Activated CD4-positive, CD25-positive, alpha-beta regulatory T cell treated with anti-CD3 and anti-CD28 coated beads, Interleukin-2, amount 50 U/mL, for 72 hours (primary cell): ENCODE measurements around the gene ALOXE3.
"Not testable (repeated sequence)": the region's sequence is repeated elsewhere in the genome, so short reads cannot be mapped to it uniquely, and the experiment has no call there.

Experiments
- DNase-seq: peaks from one replicate; pipeline ENCODE4 v3.0.0; 2021

Gene ALOXE3

DNA sequence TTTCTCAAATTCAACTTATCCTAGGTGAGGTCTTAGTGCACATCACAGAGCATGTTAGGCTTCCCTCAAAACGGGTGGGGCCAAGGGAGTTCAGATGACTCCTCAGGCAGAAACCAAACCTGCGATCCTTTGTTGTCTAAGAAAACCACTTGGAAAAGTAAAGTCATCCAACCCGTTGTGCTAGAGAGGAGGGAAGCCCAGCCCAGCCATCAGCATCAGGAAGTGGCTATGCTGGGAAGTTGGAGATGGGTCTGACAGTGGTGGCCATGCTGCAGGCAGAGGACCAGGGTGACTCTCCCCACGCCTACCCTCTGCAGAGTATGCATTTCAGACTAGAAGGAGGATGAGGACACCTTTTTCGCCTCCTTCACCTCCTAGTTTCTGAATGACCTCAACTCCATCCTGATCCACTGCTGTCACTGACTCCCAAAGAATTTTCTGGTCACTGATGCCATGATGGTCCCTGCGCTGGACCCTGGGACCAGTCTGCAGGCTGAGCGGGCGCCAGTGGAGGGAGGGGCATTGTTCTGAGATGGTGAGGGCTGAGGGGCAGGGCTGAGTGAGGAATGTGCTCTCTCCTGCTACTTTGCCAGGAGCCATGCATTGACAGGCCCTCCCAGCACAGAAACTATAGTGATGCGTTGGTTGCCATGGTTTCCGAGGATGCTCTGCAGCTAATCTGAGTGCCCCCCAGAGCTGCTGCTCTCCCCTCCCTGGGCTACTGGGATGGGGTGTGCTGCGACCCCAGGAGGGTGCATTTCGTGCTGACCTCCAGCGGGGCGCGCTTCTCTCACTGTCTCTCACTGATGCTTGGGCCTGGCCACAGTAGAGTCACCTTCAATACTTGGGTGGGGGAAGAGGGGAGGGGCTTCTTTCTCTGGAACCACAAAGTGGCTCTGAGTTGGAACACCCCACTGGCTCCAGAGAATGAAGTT lies 51.2 kb downstream of the ALOXE3 start:
- DNase-seq = no peak

DNA sequence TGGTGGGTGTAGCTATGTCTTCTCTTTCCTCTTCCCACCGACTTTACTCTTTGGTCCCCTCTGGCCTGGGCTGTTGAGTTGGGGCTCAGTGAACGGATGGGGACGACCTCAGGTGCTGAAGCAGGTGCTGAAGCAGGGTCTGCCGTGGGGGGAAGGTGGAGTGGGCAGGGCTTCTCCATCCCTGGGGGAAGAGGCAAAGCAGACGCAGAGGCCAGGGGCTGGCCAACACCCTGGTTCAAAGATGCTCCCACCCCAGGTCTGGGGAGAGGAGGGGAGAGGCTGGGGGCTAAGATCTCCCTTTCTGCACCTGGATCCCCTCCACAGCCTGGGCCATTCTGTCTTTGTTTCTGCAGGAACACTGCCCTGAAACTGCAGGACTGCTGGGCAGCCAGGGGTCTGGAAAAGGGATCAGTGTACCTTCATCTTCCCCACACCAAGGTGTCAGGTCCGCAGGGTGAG lies 53.7 kb downstream of the ALOXE3 start:
- no peak for DNase-seq

DNA sequence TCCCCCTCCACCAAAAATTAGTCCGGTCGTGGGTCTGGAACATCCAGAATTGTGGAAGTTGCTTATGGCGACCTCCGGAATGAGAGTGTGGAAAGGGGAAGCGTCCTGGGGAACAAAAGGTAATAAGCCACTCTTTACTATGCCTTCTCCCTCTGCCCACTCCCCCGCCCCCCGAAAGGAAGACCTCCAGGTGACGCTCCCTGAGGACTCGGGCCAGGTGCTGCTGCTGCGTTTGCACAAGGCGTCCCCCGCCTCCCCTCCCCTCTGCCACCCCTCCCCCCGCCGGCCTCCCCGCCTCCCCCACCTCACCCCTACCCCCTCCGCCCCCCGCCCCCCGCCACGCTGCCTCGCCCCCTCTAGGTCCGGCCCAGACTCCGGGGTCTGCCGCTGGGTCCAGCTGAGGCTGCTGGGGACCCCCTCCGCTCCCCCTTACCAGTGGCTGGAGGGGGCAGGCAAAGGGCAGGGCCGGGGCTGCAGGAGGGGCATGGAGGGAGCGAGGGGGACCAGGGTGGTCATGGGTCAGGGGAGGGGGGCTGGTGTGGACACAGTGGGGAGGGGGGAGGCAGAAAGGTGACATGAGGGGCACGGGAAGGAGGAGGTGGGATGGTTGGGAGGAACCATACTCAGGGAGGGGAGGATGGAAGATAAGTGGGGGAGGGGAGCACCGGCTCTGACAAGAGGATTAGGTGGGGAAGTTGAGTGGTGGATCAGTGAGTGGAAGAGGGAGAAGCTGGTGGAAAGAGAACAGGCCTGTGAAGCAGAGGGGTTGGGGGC lies 54.4 kb downstream of the ALOXE3 start:
- DNase-seq = no peak

GRCh38 chr17:8062807-8063483 lies 55.4 kb downstream of the ALOXE3 start:
- DNase-seq = no peak

- DNase-seq = no peak
Observed at GRCh38 chr17:8062435-8062806, 55.9 kb downstream of the ALOXE3 start.

DNA sequence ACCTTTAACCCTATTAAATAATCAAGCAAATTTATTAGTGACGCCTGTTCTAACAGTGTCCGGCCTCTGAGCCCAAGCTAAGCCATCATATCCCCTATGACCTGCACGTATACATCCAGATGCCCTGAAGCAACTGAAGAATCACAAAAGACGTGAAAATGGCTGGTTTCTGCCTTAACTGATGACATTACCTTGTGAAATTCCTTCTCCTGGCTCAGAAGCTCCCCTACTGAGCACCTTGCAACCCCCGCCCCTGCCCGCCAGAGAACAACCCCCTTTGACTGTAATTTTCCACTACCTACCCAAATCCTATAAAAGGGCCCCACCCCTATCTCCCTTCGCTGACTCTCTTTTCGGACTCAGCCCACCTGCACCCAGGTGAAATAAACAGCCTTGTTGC lies 56.5 kb downstream of the ALOXE3 start:
- DNase-seq = not testable (repeated sequence)

GRCh38 chr17:8060274-8060673 lies 58.0 kb downstream of the ALOXE3 start:
- no peak for DNase-seq

- DNase-seq = no peak
Observed at GRCh38 chr17:8059131-8059530, 59.2 kb downstream of the ALOXE3 start.

GRCh38 chr17:8057691-8058114 lies 60.6 kb downstream of the ALOXE3 start:
- no peak for DNase-seq

- DNase-seq = no peak
Observed at GRCh38 chr17:8056976-8057625, 61.2 kb downstream of the ALOXE3 start.

- no peak for DNase-seq
Observed at GRCh38 chr17:8056232-8056975, 61.9 kb downstream of the ALOXE3 start.

GRCh38 chr17:8055851-8056231 lies 62.5 kb downstream of the ALOXE3 start:
- DNase-seq = no peak

DNA sequence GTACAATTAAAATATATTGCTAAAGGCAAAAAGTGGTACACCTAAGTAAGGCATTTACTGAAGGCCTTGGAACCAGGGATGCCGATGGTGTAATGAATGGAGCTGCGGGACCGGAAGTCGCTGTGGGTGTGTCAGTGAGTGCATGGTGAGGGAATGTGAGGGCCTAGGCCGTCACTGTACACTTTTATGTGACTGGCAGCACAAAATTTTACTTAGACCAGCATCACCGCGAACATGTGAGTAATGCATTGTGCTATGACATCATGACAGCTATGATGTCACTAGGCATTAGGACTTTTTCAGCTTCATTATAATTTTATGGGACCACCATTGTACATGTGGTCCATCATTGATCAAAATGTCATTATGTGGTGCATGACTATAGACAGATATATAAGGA lies 64.7 kb downstream of the ALOXE3 start:
- DNase-seq = no peak

DNA sequence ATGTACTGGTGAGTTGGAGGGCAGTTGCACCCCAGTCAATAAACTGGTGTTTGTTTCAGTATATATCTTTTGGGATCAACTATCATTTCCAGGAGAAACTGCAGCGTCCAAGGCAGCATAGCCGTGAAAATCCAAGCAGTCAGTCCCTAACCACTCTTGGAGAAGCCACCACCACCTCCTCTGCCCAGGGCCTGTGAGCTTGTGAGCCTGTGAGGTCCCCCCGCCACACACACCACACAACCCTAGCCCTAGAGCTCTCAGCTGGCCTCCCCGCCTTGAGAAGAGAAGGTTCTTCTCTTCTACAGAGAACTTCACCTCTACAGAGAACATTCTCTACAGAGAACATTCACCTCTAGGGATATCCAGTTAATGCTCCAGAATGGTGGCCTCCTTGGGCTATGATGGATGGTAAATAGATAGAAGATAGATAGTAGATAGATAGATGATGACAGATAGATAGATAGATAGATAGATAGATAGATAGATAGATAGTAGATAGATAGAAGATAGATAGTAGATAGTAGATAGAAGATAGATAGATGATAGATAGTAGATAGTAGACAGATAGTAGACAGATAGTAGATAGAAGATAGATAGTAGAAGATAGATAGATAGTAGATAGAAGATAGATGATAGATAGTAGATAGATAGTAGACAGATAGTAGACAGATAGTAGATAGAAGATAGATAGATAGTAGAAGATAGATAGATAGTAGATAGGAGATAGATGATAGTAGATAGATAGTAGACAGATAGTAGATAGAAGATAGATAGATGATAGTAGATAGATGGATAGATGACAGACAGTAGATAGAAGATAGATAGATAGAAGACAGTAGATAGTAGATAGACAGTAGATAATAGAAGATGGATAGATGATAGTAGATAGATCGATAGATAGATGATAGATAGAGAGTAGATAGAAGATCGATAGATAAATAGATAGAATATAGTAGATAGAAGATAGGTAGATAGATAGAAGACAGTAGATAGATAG lies 65.8 kb downstream of the ALOXE3 start:
- no peak for DNase-seq

DNA sequence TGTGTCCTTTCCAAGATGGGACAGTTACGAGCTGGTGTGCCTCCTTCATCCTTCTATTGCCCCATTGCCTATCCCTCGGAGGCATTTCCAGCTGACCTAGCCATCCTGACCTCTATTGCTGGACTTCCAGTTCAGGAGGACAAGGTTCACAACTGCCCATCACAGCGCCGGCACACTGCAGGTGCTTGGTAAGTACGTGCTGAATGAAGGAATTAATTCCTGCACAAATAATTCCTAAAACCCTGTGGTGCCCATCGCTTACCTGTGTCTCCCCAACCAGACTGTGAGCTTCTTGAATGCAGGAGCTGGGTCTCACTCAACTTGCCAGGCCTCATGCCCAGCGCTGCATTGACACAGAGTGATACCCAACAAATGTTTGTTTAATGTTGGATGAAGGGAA lies 66.5 kb downstream of the ALOXE3 start:
- no peak for DNase-seq

DNA sequence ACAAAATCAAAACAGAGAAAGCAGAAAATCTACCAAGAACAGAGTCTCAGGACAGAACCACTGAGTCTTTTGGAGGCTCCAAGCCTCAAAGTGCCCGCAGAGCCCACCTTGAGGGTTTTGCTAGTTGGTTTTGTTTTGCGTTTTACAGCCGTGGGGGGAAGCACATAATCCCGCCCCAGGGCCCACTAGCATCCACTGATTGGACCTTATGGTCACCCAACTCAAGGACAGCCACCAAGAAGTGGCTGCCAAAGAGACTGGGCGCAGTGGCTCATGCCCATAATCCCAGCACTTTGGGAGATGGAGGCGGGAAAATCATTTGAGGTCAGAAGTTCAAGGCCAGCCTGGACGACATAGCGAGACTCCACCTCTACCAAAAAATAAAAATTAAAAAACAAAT lies 69.6 kb downstream of the ALOXE3 start:
- no peak for DNase-seq

DNA sequence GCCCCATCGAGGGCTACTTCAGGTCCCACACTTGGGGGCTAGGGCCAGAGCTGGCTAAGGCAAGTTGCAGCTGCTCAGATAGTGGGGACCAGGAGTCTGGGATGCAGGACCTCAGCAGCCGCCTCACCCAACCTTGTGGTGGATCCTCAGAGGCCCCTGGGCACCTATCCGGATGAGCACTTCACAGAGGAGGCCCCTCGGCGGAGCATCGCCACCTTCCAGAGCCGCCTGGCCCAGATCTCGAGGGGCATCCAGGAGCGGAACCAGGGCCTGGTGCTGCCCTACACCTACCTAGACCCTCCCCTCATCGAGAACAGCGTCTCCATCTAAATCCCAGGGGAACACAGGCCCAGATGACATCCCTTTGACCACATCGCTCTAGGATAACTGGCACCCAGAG lies 70.1 kb downstream of the ALOXE3 start:
- no peak for DNase-seq

DNA sequence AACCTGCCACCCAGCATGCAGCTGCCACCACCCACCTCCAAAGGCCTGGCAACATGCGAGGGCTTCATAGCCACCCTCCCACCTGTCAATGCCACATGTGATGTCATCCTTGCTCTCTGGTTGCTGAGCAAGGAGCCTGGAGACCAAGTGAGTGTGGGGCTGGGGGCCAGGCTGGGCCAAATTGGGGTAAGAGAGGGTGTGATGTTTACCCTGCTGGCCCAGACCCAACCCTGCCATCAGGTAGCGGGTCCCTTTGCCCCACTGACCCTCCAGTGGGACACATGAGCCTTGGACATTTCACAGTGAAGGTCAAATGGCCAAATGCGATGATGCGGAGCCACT lies 70.6 kb downstream of the ALOXE3 start:
- no peak for DNase-seq

- no peak for DNase-seq
Observed at GRCh38 chr17:8046929-8047768, 71.2 kb downstream of the ALOXE3 start.

DNA sequence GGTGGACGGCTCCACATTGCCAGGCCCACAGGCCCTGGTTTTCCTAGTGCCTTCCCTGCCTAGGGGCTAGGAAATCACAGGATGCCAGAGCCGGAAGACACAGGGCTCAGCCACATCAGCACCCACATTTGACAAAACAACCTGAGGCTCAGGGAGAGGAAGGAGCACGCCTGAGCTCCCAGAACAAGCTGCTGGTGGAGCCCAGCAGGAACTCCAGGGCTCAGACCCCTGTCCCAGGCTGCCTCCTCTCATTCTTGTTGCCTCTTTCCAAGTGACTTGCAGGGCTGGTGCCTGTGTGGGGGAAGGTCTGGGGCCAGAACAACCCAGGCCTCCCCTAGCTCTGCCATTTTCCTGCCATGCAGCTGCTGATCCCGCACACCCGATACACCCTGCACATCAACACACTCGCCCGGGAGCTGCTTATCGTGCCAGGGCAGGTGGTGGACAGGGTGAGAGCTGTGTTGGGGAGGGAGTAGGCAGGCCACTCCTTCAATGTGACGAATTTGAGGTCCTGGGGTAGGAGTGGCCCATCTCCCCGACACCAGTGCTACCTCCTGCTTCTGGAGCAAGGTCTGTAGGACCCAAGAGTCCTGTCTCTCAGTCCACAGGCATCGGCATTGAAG lies 71.9 kb downstream of the ALOXE3 start:
- DNase-seq = no peak
